Esophagus muscularis mucosa (tissue), 4 donors: ENCODE measurements around the gene SNRPB2.

Experiments used
- EP300 ChIP-seq: sonication (generic); formaldehyde crosslinking; IDR thresholded peaks from one replicate; pipeline ENCODE4 v1.6.1; 2017; ENCODE audit warnings: antibody characterized with exemption
- POLR2AphosphoS5 ChIP-seq, 2 donors: sonication (generic); formaldehyde crosslinking; IDR thresholded peaks; one replicate each; pipeline ENCODE4 v1.6.1; 2017; ENCODE audit warnings: antibody characterized with exemption in 2 of 2
- TF ChIP-seq, protein P1 (sequence below), 3 experiments: fragments of 200-600 bp in 2 of 3; fragments of 450-650 bp in 1 of 3; sonication (generic) in 2 of 3; IDR thresholded peaks; one replicate each; pipeline ENCODE4 v1.5.1; 2017 to 2019; ENCODE audit warnings: antibody characterized with exemption in 3 of 3, mild to moderate bottlenecking in 2 of 3, moderate library complexity in 1 of 3

DNA sequence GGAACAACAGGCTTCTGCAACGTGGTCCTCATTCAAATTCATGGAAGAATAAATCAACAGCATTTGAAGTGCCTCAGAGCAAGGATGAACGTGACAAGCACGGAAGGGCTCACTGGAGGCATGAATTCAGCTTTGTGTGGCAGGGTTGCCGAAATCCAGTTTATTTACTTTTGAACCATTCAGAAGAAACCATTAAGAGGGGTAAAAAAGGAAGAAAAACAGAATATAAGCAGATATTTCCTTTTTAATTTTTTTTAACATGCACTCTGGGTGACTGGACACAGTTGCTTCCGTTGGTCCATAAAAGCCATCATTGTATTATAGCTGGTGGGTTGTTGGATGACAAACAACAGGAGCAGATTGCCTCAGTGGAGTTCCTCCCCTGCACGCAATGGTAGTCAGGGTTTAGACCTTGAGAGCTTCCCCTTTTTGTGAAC, 17.3 kb upstream of the SNRPB2 start:
- TF ChIP-seq, protein P1, sequence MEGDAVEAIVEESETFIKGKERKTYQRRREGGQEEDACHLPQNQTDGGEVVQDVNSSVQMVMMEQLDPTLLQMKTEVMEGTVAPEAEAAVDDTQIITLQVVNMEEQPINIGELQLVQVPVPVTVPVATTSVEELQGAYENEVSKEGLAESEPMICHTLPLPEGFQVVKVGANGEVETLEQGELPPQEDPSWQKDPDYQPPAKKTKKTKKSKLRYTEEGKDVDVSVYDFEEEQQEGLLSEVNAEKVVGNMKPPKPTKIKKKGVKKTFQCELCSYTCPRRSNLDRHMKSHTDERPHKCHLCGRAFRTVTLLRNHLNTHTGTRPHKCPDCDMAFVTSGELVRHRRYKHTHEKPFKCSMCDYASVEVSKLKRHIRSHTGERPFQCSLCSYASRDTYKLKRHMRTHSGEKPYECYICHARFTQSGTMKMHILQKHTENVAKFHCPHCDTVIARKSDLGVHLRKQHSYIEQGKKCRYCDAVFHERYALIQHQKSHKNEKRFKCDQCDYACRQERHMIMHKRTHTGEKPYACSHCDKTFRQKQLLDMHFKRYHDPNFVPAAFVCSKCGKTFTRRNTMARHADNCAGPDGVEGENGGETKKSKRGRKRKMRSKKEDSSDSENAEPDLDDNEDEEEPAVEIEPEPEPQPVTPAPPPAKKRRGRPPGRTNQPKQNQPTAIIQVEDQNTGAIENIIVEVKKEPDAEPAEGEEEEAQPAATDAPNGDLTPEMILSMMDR (IDR thresholded peaks at IDR 0.05), result no peak
- no peak for TF ChIP-seq POLR2AphosphoS5 (IDR thresholded peaks at IDR 0.05)
- no peak for TF ChIP-seq EP300
